B cell (primary cell): ENCODE measurements around the gene HTR4. TPM values are rescaled to one million over a fixed set of nuclear protein-coding genes. Genes with fewer than 3 reads are reported as not detected.

Source experiments
- ATAC-seq: fragments of 200-7000 bp; cut with Tn5 transposase; one replicate; pipeline ENCODE4 v1.10.0; 2021; ENCODE audit warnings: low read depth, mild to moderate bottlenecking, moderate number of reproducible peaks, moderate library complexity
- CTCF ChIA-PET: fragments of 350-600 bp; sonication (Branson Sonifier 250); formaldehyde crosslinking; loops from one replicate; lab custom pipeline; 2021; ENCODE audit warnings: antibody characterized with exemption, inconsistent platforms; lab: Charles Lee
- POLR2A ChIA-PET: fragments of 350-600 bp; sonication (Branson Sonifier 250); formaldehyde crosslinking; loops from one replicate; lab custom pipeline; 2021; ENCODE audit warnings: antibody characterized with exemption; lab: Charles Lee
- DNase-seq: peaks from one replicate; pipeline ENCODE4 v3.0.0; 2013
- H2AFZ ChIP-seq: 2 replicates; pipeline ENCODE4 v1.6.1; 2012; ENCODE audit warnings: mild to moderate bottlenecking, low read depth, low read length; ENCODE audit not compliant: insufficient read depth, poor library complexity, severe bottlenecking
- H3K27ac ChIP-seq, 2 donors: 1 replicate in 1 of 2; 2 replicates in 1 of 2; pipeline ENCODE4 v1.5.1; 2012 to 2013; ENCODE audit warnings: low read length in 2 of 2, mild to moderate bottlenecking in 2 of 2, moderate library complexity in 1 of 2
- H3K27me3 ChIP-seq, 4 experiments: fragments of 200-600 bp in 1 of 4; sonication (generic) in 1 of 4; replicated peaks in 1 of 4; 1 replicate in 2 of 4; 2 replicates in 2 of 4; pipeline versions ENCODE4 v1.6.1 to v1.7.0; 2013 to 2016; ENCODE audit warnings: low read length in 3 of 4, mild to moderate bottlenecking in 2 of 4, mixed read lengths in 1 of 4, moderate library complexity in 1 of 4; ENCODE audit not compliant: insufficient read depth in 4 of 4, control insufficient read depth in 3 of 4; ENCODE audit errors: control extremely low read depth in 1 of 4
- H3K36me3 ChIP-seq, 2 experiments: replicated peaks in 1 of 2; 1 replicate in 1 of 2; 2 replicates in 1 of 2; pipeline versions ENCODE4 v1.6.1 to v1.7.1; 2013; ENCODE audit warnings: low read length in 1 of 2; ENCODE audit not compliant: insufficient read depth in 2 of 2, control insufficient read depth in 1 of 2; ENCODE audit errors: control extremely low read depth in 1 of 2, extremely low read depth in 1 of 2
- H3K4me1 ChIP-seq, 2 donors: fragments of 200-600 bp in 1 of 2; sonication (generic) in 1 of 2; 1 replicate in 1 of 2; 2 replicates in 1 of 2; pipeline versions ENCODE4 v1.5.1 to v1.6.1; 2013 to 2017; ENCODE audit warnings: low read length in 2 of 2; ENCODE audit not compliant: control insufficient read depth in 2 of 2, insufficient read depth in 2 of 2
- H3K4me2 ChIP-seq: replicated peaks from 2 replicates; pipeline ENCODE3; 2012; ENCODE audit warnings: mild to moderate bottlenecking, low read depth, low read length; ENCODE audit not compliant: poor library complexity, severe bottlenecking
- H3K4me3 ChIP-seq, 5 experiments: fragments of 200-600 bp in 1 of 5; sonication (generic) in 1 of 5; 1 replicate in 3 of 5; 2 replicates in 2 of 5; pipeline versions ENCODE4 v1.5.1 to v1.7.0; 2011 to 2016; ENCODE audit warnings: low read length in 4 of 5, mild to moderate bottlenecking in 4 of 5, low read depth in 2 of 5, control low read depth in 1 of 5, moderate library complexity in 1 of 5; ENCODE audit not compliant: insufficient read depth in 1 of 5; ENCODE audit errors: control extremely low read depth in 1 of 5, extremely low read depth in 1 of 5
- H3K79me2 ChIP-seq: fragments of 200-600 bp; sonication (generic); one replicate; pipeline ENCODE4 v1.6.0; 2016; ENCODE audit warnings: low read length; ENCODE audit not compliant: control insufficient read depth, insufficient read depth
- H3K9ac ChIP-seq: fragments of 200-600 bp; sonication (generic); 2 replicates; pipeline ENCODE4 v1.6.1; 2017; ENCODE audit warnings: mild to moderate bottlenecking, low read length, moderate library complexity
- H3K9me3 ChIP-seq, 3 donors: one replicate each; pipeline versions ENCODE4 v1.6.1 to v1.7.1; 2013; ENCODE audit warnings: low read length in 2 of 3; ENCODE audit not compliant: control insufficient read depth in 2 of 3, insufficient read depth in 1 of 3; ENCODE audit errors: control extremely low read depth in 1 of 3
- H4K20me1 ChIP-seq: 2 replicates; pipeline ENCODE4 v1.6.0; 2012; ENCODE audit warnings: mild to moderate bottlenecking, low read length; ENCODE audit not compliant: insufficient read depth, control insufficient read depth, poor library complexity, severe bottlenecking
- H3K27ac Mint-ChIP-seq: one replicate; pipeline ENCODE4 v1.8.0; 2021; ENCODE audit warnings: mixed read lengths
- H3K27me3 Mint-ChIP-seq: one replicate; pipeline ENCODE4 v1.8.0; 2021; ENCODE audit warnings: mixed read lengths
- H3K4me1 Mint-ChIP-seq: one replicate; pipeline ENCODE4 v1.8.0; 2021; ENCODE audit warnings: mixed read lengths
- H3K4me3 Mint-ChIP-seq: one replicate; pipeline ENCODE4 v1.8.0; 2021; ENCODE audit warnings: mixed read lengths
- H3K9me3 Mint-ChIP-seq: one replicate; pipeline ENCODE4 v1.8.0; 2022; ENCODE audit warnings: mixed read lengths; ENCODE audit not compliant: insufficient read depth
- CTCF ChIP-seq: fragments of 200-600 bp; IDR thresholded peaks from one replicate; pipeline ENCODE4 v1.8.0; 2022; ENCODE audit warnings: antibody characterized with exemption, mild to moderate bottlenecking
- EZH2 ChIP-seq: IDR thresholded peaks from 2 replicates; pipeline ENCODE4 v1.6.1; 2012; ENCODE audit warnings: borderline replicate concordance, low read depth, mild to moderate bottlenecking, moderate library complexity, low read length; ENCODE audit not compliant: insufficient read depth, poor library complexity, severe bottlenecking
- WGBS: methylation state at CpG from one replicate; pipeline ENCODE4 v1.1.5; 2013; ENCODE audit warnings: missing lambda C conversion rate; ENCODE audit not compliant: insufficient coverage; 5-methylcytosine and 5-hydroxymethylcytosine counted together
- intact Hi-C: fragments of 100-400 bp; cut with micrococcal nuclease; formaldehyde crosslinking; loops from one replicate; pipeline ENCODE4 v1.10.0; 2022
- polyA plus RNA-seq: library from polyadenylated mRNA; depleted of rRNA; stranded (reverse); fragments of >200 nt; gene quantifications from 2 replicates; pipeline ENCODE4 v1.2.3, GENCODE V29; 2012
- total RNA-seq, 2 donors: library from RNA; stranded (reverse); fragments of 120-200 nt in 1 of 2; gene quantifications; 1 replicate in 1 of 2; 2 replicates in 1 of 2; pipeline versions ENCODE4 v1.2.3 to v1.2.4, GENCODE V29; 2013 to 2022

Gene HTR4
- total and polyA plus RNA-seq, 2 donors (not counting 1 experiment from before 2014, with no cell fraction given): not detected

GRCh38 chr5:148467958-148468357, 186.4 kb downstream of the HTR4 start:
- no peaks in the 10 kb centered on the region for H3K9me3 ChIP-seq
- Mint-ChIP-seq H3K9me3 (no peaks in the 10 kb centered on the region), H3K4me3 (no peak overlapping the region), H3K27ac (no peak overlapping the region), H3K4me1 (no peaks in the 10 kb centered on the region), H3K27me3 (no peaks in the 10 kb centered on the region)
- no peaks in the 10 kb centered on the region for H3K4me1 ChIP-seq
- H4K20me1 ChIP-seq: no peaks in the 10 kb centered on the region
- ATAC-seq (no peak), DNase-seq (no peak)
- CTCF ChIA-PET: no interaction called here
- H3K4me3 ChIP-seq: no peak overlapping the region
- POLR2A ChIA-PET: no interaction called here
- intact Hi-C loops: no loop called here
- H2AFZ ChIP-seq: no peak overlapping the region
- WGBS: 87% methylated on average over 1 of the region's 1 CpG
- TF ChIP-seq CTCF (no peak), EZH2 (no peak)
- H3K27me3 ChIP-seq: peaks cover 0 to 4% (median 0%) of the 10 kb centered on the region in 4 experiments
- no peaks in the 10 kb centered on the region for H3K36me3 ChIP-seq
- no peak overlapping the region for H3K27ac ChIP-seq
- H3K9ac ChIP-seq: no peak overlapping the region
- no peaks in the 10 kb centered on the region for H3K79me2 ChIP-seq
- H3K4me2 ChIP-seq: no peak overlapping the region

GRCh38 chr5:148466236-148466580, 188.1 kb downstream of the HTR4 start:
- Histone ChIP-seq H3K4me1 (no peaks in the 10 kb centered on the region), H3K27ac (no peak overlapping the region), H3K36me3 (no peaks in the 10 kb centered on the region), H3K4me3 (no peak overlapping the region), H3K27me3 (peaks cover 0 to 4% (median 0%) of the 10 kb centered on the region in 4 experiments), H3K4me2 (no peak overlapping the region), H3K79me2 (no peaks in the 10 kb centered on the region), H3K9ac (no peak overlapping the region), H4K20me1 (no peaks in the 10 kb centered on the region), H3K9me3 (no peaks in the 10 kb centered on the region), H2AFZ (no peak overlapping the region)
- ChIA-PET CTCF (no interaction called here), POLR2A (no interaction called here)
- H3K27ac Mint-ChIP-seq: no peak overlapping the region
- no peak for ATAC-seq
- DNase-seq: no peak
- H3K4me3 Mint-ChIP-seq: no peak overlapping the region
- H3K4me1 Mint-ChIP-seq: no peaks in the 10 kb centered on the region
- TF ChIP-seq EZH2 (no peak), CTCF (no peak)
- WGBS: no CpG with 5 or more reads among the region's 4 CpGs
- H3K9me3 Mint-ChIP-seq: no peaks in the 10 kb centered on the region
- intact Hi-C loops: no loop called here
- H3K27me3 Mint-ChIP-seq: peaks cover 5% of the 10 kb centered on the region
